Stimulated activated CD8-positive, alpha-beta memory T cell treated with anti-CD3 and anti-CD28 coated beads, Interleukin-15, amount 100 ng/mL, for 1 hour (primary cell): ENCODE data around the gene C6orf47.
A peak's percentile ranks its signal among the peaks of the same experiment; 100 is the strongest.

ENCODE experiments used
- DNase-seq: peaks from one replicate; pipeline ENCODE4 v3.0.0-alpha.2; 2020; ENCODE audit warnings: low read depth

Gene C6orf47

GRCh38 chr6:31661262-31662123 lies 915 bp upstream of the C6orf47 start:
- DNase-seq = no peak

- no peak for DNase-seq
Measured at GRCh38 chr6:31659649-31660380, 763 bp downstream of the C6orf47 start.

DNA sequence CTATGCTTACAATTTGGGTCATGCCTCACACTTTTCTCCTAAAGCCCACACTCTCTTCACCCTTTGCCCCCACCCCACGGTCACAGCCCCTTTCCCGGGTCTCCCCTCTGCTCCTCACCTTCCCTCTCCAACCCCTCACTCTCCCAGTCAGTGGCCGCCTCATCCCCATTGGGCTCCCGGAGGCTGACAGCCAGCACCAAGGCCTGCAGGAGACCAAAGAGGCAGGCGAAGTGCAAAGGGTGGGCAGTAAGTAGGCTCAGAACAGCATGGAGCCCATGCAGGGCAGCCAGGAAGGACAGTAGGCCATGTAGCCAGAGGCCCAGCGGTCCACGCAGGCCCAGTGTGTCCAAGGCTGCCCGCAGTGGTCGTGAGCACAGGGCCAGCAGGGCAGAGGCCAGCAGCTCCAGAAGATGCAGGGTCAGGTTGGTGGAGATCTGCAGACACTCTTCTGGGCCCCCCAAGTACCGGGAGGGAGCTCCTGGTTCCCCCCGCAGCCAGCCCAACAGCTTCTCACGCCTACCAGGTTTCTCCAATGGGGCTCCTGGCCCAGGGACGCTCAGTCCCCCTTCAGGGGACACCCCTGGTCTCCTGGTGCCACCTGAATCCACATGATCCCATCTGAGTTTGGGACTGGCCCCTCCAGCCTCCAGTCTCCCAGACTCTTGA lies 1.5 kb downstream of the C6orf47 start:
- DNase-seq = no peak

- DNase-seq = no peak
Measured at GRCh38 chr6:31658158-31658688, 2.4 kb downstream of the C6orf47 start.

DNA sequence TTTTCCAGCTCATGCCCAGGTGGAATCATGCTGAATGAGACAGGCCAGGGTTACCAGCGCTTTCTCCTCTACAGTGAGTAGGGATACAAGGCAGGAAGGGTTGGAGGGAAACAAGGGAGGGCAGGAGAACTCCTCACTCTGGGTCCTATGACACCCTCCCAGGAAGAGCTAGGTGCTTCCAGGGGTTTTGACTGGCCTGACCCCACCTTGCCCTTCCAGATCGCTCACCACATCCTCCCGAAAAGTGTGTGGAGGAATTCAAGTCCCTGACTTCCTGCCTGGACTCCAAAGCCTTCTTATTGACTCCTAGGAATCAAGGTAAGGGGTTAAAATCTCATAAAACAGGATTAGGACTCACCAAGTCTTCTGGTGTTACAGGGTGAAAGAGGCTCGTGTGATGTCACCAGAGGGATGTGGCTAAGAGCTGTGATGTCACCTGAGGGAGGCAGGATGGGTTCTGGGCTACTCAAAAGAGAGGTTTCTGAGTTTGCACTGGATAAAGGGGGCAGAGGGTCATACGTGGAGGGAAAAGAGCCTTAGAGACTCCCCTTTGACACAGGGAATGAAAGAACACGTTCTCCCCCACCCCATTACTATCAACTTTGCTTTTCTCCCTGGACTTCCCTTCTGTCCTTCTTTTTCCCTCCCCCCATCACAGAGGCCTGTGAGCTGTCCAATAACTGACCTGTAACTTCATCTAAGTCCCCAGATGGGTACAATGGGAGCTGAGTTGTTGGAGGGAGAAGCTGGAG lies 3.0 kb downstream of the C6orf47 start:
- DNase-seq = no peak

GRCh38 chr6:31655349-31656237 lies 5.0 kb downstream of the C6orf47 start, which contains the start of gene APOM:
Gene APOM, plus strand, starts transcription at chr6:31655894. Its CDS starts 73 bp downstream, at chr6:31655967.
- DNase-seq = no peak

DNA sequence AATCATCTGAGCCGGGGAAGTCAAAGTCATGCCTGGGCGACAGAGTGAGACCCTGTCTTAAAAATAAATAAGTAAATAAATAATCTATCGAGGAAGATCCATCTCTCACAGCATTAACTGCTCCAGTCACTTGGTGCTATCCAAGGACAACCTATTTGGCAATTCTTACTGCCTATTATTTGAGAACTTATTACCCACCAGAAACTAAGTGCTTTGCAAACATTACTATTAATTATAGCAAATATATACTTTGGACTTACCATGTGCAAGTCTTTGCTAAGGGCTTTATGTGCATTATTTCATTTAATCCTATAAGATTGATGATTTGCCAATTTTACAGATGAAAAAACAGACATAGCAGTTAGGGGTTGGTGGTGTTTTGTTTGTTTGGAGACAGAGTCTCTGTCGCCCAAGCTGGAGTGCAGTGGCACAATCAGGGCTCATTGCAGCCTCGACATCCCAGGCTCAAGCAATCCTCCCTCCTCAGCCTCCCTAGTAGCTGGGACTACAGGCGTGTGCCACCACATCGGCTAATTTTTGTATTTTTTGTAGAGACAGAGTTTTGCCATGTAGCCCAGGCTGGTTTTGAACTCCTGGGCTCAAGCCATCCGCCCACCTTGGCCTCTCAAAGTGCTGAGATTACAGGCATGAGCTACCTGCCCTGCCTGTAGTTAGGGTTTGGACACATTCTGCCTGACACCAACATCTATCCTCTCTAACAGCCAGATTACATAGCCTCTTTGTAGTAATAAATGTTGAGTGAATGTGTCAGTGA lies 5.8 kb downstream of the C6orf47 start:
- no peak for DNase-seq

GRCh38 chr6:31652925-31653724 lies 7.5 kb downstream of the C6orf47 start:
- peak; percentile 71 for DNase-seq

DNA sequence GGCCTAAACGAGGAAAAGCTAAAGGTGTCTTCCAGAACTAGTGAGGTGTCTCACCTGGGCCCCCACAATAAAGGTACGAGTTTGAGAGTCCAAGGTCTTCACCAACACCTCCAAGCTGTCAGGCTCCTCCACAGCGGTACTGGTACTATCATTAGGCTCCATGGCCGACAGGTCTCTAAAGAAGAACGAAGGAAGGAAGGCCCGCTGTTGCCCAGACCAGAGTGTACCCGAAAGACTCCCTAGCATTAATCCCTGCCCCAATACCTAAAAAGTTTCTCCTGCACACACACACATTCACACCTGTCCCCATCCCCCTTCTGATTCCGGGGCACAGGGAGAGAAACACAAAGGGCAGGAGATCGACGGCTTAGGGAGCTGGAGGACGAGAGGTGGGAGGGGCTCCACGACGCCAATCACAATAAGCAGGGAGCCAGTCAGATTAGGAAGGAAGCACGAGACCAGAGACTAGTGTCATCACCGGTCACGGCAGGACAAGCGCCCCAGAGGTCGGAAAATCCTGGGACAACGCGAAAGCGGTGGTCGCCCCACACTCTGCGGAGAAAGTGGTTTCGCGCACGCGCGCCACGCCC lies 8.9 kb downstream of the C6orf47 start:
- no peak for DNase-seq

GRCh38 chr6:31645325-31645724 lies 15.3 kb downstream of the C6orf47 start:
- no peak for DNase-seq

DNA sequence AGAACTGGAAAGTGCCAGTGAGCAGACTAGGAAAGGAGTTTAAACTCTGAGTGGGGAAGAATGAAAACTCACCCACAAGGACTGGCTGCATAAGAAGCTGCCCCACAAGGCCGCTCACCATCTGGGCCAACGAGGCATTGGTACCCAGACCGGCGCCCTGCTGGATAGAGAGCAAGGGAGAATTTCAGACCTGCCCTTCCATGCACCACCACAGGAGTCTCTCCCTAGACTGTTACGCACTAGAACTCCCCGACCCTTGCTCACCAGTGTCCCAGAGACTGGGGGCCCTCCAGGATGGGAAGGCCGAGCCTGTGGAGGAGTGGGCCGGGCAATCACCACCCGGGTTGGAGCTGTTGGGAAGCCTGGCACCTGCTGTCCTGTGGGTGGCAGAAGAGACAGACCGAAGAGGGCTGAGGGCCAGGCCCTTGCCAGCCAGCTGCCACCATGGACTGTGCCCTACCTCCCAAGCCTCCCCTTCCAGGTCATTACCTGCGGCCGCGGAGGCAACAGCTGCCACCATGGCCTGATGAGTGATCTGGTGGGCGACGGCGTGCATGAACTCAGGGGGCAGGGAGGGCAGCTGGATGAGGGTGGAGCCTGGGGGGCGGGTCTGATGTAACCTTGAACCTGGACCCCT lies 16.6 kb downstream of the C6orf47 start:
- DNase-seq = no peak

DNA sequence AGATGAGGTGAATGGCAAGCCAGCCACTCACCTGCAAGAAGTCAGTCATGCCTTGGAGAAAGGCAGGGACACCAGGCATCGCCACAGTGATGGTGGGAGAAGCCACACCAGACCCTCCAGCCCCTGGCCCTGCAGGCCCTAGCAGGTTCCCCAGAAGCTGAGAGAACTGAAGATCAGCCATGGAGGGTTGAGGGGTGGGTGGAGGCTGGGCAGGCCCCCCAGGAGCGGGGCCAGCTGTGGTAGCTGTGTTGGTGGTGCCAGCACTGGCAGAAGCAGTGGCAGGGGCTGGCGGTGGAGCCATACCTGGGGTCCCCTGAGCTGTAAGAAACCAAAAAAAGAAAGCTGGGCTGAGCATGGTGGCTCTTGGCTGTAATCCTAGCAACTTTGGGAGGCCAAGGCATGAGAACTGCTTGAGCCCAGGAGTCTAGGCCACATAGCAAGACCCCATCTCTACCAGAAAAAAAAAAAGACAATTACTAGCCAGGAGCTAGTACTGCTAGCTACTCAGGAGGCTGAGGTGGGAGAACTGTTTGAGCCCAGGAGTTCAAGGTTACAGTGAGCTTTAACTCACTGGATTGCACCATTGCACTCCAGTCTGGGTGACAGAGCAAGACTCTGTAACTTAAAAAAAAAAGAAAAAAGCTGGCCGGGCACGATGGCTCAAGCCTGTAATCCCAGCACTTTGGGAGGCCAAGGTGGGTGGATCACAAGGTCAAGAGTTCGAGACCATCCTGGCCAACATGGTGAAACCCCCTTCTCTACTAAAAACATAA lies 17.6 kb downstream of the C6orf47 start:
- DNase-seq = no peak

GRCh38 chr6:31641370-31641769 lies 19.2 kb downstream of the C6orf47 start:
- no peak for DNase-seq

- no peak for DNase-seq
Measured at GRCh38 chr6:31640612-31641011, 20.0 kb downstream of the C6orf47 start.

GRCh38 chr6:31639449-31639861 lies 21.1 kb downstream of the C6orf47 start:
- no peak for DNase-seq

DNA sequence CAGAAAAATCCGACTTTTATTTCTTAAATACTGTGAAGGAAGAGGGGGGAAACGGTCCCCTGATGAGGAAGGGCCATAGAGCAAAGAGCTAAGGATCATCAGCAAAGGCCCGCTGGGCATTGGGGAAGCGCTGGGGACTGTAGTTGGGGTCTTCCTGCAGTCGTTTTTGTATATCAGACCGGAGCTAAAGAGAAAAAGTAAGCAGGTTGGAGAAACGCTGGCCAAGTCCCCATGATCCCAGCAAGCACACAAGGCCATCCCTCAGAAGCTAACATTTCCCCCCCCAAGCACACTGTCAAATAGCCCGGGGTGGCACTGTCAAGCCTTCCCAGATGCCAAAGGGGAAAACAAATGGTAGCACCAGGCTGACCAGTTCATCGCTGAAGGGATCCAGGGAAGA lies 21.5 kb downstream of the C6orf47 start:
- DNase-seq = no peak
